K562 (cell line): ENCODE results near the gene PAX5. TPM values are rescaled to one million over a fixed set of nuclear protein-coding genes. Genes with fewer than 3 reads are reported as not detected.

Experiments
- ATAC-seq: fragments of 200-7000 bp; cut with Tn5 transposase; 3 replicates; pipeline ENCODE4 v1.9.1; 2020; ENCODE audit warnings: moderate library complexity
- BruUV-seq: library from RNA; stranded (reverse); fragments of 400-500 nt; replicated peaks from 2 replicates; lab custom pipeline; 2021; lab: Mats Ljungman, UMichigan
- CTCF ChIA-PET: fragments of 300-600 bp; formaldehyde crosslinking; extraction: SDS; loops from one replicate; lab custom pipeline; 2021; ENCODE audit warnings: low intra/inter-chr PET ratio; lab: Yijun Ruan, JAX
- POLR2A ChIA-PET: fragments of 300-600, 350-650 bp; sonication (Branson Sonifier 250); formaldehyde crosslinking; extraction: SDS; loops from one replicate; lab custom pipeline; 2021; ENCODE audit warnings: antibody characterized with exemption, inconsistent platforms; lab: Yijun Ruan, JAX
- DNase-seq, 4 experiments: peaks; one replicate each; pipeline versions ENCODE4 v3.0.0 to v3.0.0-alpha.2; 2011 to 2018; ENCODE audit warnings: low spot score in 3 of 4, mixed read lengths in 3 of 4; ENCODE audit errors: extremely low read depth in 1 of 4
- FAIRE-seq: peaks from 2 replicates; lab custom pipeline; 2011; peaks lifted over from hg19 to GRCh38; lab: Jason Lieb, UNC
- H2AFZ ChIP-seq: 2 replicates; pipeline ENCODE4 v1.6.0; 2011; ENCODE audit warnings: low read depth, low read length, control low read depth, inconsistent platforms
- H3K27ac ChIP-seq: fragments of 200-600 bp; 3 replicates; pipeline ENCODE4 v1.8.0; 2011; ENCODE audit warnings: low read depth, mild to moderate bottlenecking, control low read depth, inconsistent platforms, low read length, moderate library complexity, mixed read lengths; ENCODE audit errors: extremely low read depth
- H3K27me3 ChIP-seq, 2 experiments: fragments of 300-600 bp in 1 of 2; 2 replicates in 1 of 2; 3 replicates in 1 of 2; pipeline versions ENCODE4 v1.6.0 to v1.8.0; 2011; ENCODE audit warnings: inconsistent platforms in 2 of 2, low read length in 2 of 2, mild to moderate bottlenecking in 1 of 2, mixed read lengths in 1 of 2, moderate library complexity in 1 of 2; ENCODE audit not compliant: control insufficient read depth in 2 of 2, insufficient read depth in 2 of 2
- H3K36me3 ChIP-seq: fragments of 300-600 bp; 3 replicates; pipeline ENCODE4 v1.8.0; 2011; ENCODE audit warnings: mild to moderate bottlenecking, low read length, inconsistent platforms; ENCODE audit not compliant: control insufficient read depth, insufficient read depth
- H3K4me1 ChIP-seq, 2 experiments: fragments of 200-600 bp in 1 of 2; replicated peaks in 1 of 2; 2 replicates in 1 of 2; 3 replicates in 1 of 2; pipeline versions ENCODE4 v1.5.1 to v1.8.0; 2011; ENCODE audit warnings: inconsistent platforms in 2 of 2, low read length in 2 of 2, mild to moderate bottlenecking in 1 of 2, mixed read lengths in 1 of 2, moderate library complexity in 1 of 2; ENCODE audit not compliant: control insufficient read depth in 2 of 2, insufficient read depth in 2 of 2
- H3K4me2 ChIP-seq: 2 replicates; pipeline ENCODE4 v1.6.1; 2011; ENCODE audit warnings: low read length, control low read depth, inconsistent platforms, mixed read lengths; ENCODE audit not compliant: insufficient read depth
- H3K4me3 ChIP-seq: fragments of 200-600 bp; sonication (generic), shearing (Covaris generic); 2 replicates; pipeline ENCODE4 v1.5.1; 2016; ENCODE audit warnings: control low read depth, inconsistent platforms
- H3K79me2 ChIP-seq: fragments of 200-600 bp; 3 replicates; pipeline ENCODE4 v1.8.0; 2011; ENCODE audit warnings: low read length, inconsistent platforms; ENCODE audit not compliant: control insufficient read depth, insufficient read depth
- H3K9ac ChIP-seq, 2 experiments: 2 replicates each; pipeline versions ENCODE4 v1.6.0 to v1.6.1; 2011; ENCODE audit warnings: low read depth in 2 of 2, low read length in 2 of 2, control low read depth in 1 of 2, inconsistent platforms in 1 of 2, mild to moderate bottlenecking in 1 of 2, mixed read lengths in 1 of 2; ENCODE audit not compliant: insufficient read depth in 1 of 2
- H3K9me1 ChIP-seq: one replicate; pipeline ENCODE4 v1.6.0; 2011; ENCODE audit warnings: inconsistent platforms, mild to moderate bottlenecking, low read length, moderate library complexity; ENCODE audit not compliant: control insufficient read depth, insufficient read depth
- H3K9me3 ChIP-seq: replicated peaks from 2 replicates; pipeline ENCODE4 v1.5.1; 2011; ENCODE audit warnings: low read depth, low read length, inconsistent platforms; ENCODE audit not compliant: control insufficient read depth, insufficient read depth
- H4K20me1 ChIP-seq: replicated peaks from 2 replicates; pipeline ENCODE4 v1.6.1; 2011; ENCODE audit warnings: low read length, inconsistent platforms, mixed read lengths; ENCODE audit not compliant: control insufficient read depth, insufficient read depth
- C11orf30 ChIP-seq: fragments of 450-650 bp; IDR thresholded peaks from 2 replicates; pipeline ENCODE4 v1.6.1; 2016; ENCODE audit warnings: low read depth, mild to moderate bottlenecking
- DACH1 ChIP-seq: fragments of 450-650 bp; IDR thresholded peaks from 2 replicates; pipeline ENCODE4 v1.6.1; 2018; ENCODE audit not compliant: partially characterized antibody
- JUND ChIP-seq, 2 experiments: IDR thresholded peaks; 2 replicates in 1 of 2; 3 replicates in 1 of 2; pipeline ENCODE4 v1.6.1; 2011; ENCODE audit warnings: borderline replicate concordance in 2 of 2, low read depth in 2 of 2, low read length in 2 of 2, improper control_type of control experiment in 1 of 2, missing biosample characterization in 1 of 2, missing genetic modification characterization in 1 of 2, missing genetic modification reagents in 1 of 2
- KLF1 ChIP-seq: fragments of 450-650 bp; IDR thresholded peaks from 2 replicates; pipeline ENCODE4 v1.6.1; 2016; ENCODE audit warnings: missing genetic modification characterization, missing compliant biosample characterization
- NR2C2 ChIP-seq, 2 experiments: fragments of 200-800 bp in 1 of 2; sonication (Bioruptor generic) in 1 of 2; sonication (generic) in 1 of 2; formaldehyde crosslinking in 1 of 2; IDR thresholded peaks; 2 replicates each; pipeline versions ENCODE4 v1.6.1 to v1.8.0; 2016 to 2022; ENCODE audit warnings: mild to moderate bottlenecking in 1 of 2, missing compliant biosample characterization in 1 of 2, missing genetic modification characterization in 1 of 2, missing genetic modification reagents in 1 of 2
- POLR2G ChIP-seq: fragments of 200-400 bp; formaldehyde crosslinking; IDR thresholded peaks from 2 replicates; pipeline ENCODE4 v1.6.1; 2017; ENCODE audit warnings: low read depth, mild to moderate bottlenecking, antibody characterized with exemption, low read length, moderate library complexity
- RCOR1 ChIP-seq, 2 experiments: IDR thresholded peaks; 2 replicates each; pipeline ENCODE4 v1.6.1; 2012; ENCODE audit warnings: low read depth in 2 of 2, low read length in 2 of 2, borderline replicate concordance in 1 of 2, improper control_type of control experiment in 1 of 2
- XRCC3 ChIP-seq: fragments of 450-650 bp; IDR thresholded peaks from 2 replicates; pipeline ENCODE4 v1.6.1; 2017; ENCODE audit warnings: mild to moderate bottlenecking, moderate library complexity
- WGBS: fragments of 100-300 bp; shearing (Covaris generic); methylation state at CpG from one replicate; pipeline ENCODE4 v1.1.6; 2016; ENCODE audit warnings: low coverage, mixed read lengths; ENCODE audit not compliant: insufficient coverage; ENCODE audit errors: missing lambda C conversion rate; 5-methylcytosine and 5-hydroxymethylcytosine counted together
- in situ Hi-C: fragments of 300-500 bp; cut with MboI; formaldehyde crosslinking; loops from 4 replicates; pipeline ENCODE4 v1.15.0; 2018; ENCODE audit warnings: inconsistent platforms, mixed read lengths
- intact Hi-C: fragments of 100-400 bp; cut with micrococcal nuclease; formaldehyde crosslinking; loops from 2 replicates; pipeline ENCODE4 v1.14.2; 2022
- polyA plus RNA-seq, 8 experiments: library from polyadenylated mRNA; depleted of rRNA in 4 of 8; stranded (reverse) in 5 of 8; unstranded in 3 of 8; fragments of >200 nt; fragmentation: Nextera tagmentation in 2 of 8; fragmentation: Illumina TruSeq in 1 of 8; extraction: Ambion mirVana in 2 of 8; extraction: Trizol in 1 of 8; gene quantifications; 2 replicates each; pipeline versions ENCODE4 v1.2.1 to v1.2.3, GENCODE V29; 2011 to 2014; ENCODE audit warnings: inconsistent platforms in 1 of 8, missing spikeins in 1 of 8
- total RNA-seq, 7 experiments: library from RNA; depleted of rRNA in 6 of 7; stranded (reverse); fragments of >200 nt in 6 of 7; fragmentation: Illumina TruSeq in 2 of 7; extraction: Trizol in 2 of 7; gene quantifications; 2 replicates each; pipeline versions ENCODE4 v1.2.1 to v1.2.3, GENCODE V29; 2011 to 2021; ENCODE audit warnings: low replicate concordance in 1 of 7
- TF ChIP-seq, protein P1 (sequence below): fragments of 250-450 bp; sonication (Bioruptor Pico); IDR thresholded peaks from 2 replicates; pipeline ENCODE4 v1.5.0; 2020; ENCODE audit warnings: mild to moderate bottlenecking
- TF ChIP-seq, protein P2 (sequence below): fragments of 250-450 bp; sonication (Bioruptor Pico); IDR thresholded peaks from 2 replicates; pipeline ENCODE4 v1.4.0; 2020
- TF ChIP-seq, protein P3 (sequence below), 2 experiments: fragments of 200-800 bp in 1 of 2; sonication (Bioruptor generic) in 1 of 2; sonication (generic) in 1 of 2; formaldehyde crosslinking in 1 of 2; IDR thresholded peaks in 1 of 2; conservative IDR thresholded peaks in 1 of 2; 2 replicates each; pipeline versions ENCODE4 v1.5.0 to v1.6.1; 2016 to 2020; ENCODE audit warnings: missing compliant biosample characterization in 1 of 2, missing genetic modification characterization in 1 of 2, missing genetic modification reagents in 1 of 2

Gene PAX5
- total and polyA plus RNA-seq, 9 of the 15 experiments (the other 6 are each of a cell fraction or from before 2014, with no cell fraction given) = 0.03 to 0.09 TPM; not detected in 7

DNA sequence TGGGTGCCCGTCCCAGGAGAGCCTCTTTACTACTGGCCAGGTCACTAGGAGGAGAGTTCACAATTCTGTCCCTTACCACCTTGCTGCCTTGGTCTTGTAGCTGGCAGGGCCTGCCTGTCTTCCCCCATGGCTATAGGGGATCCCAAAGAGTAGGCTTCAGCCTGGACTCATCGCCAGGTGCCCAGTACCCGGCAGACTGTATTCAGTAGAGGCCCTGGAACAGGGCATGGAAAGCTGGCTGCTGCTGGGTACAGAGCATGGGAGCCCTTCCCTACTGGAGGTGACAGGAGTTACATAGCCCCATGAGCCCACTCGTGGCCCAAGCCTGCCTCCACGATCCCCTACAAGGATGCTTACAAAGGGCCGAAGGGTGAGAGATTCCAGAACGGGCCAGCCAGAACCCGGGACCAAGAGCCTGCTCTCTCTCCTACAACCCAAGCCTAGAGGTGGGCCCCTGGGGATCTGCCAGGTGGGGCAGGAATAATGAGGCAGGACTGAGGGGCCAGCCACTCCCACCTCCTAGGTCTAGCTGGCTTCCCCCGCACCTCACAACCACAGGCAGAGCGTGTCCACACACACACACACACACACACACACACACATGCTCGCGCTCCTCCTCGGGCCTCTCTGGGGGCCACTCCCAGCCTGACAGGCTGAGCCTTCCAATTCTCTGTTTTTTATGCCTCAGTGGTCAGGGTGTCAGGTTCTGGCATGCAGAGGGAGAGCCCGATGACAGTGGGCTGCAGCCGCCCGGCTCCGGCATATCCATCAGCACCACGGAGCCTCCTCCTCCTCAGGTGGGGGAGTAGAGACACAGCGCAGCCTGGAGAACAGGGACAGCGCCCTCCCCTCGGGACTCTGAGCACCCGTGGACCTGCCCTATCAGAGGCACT, 186.0 kb downstream of the PAX5 start:
- FAIRE-seq (no peak), ATAC-seq (no peak), DNase-seq (no peak)
- no TSS peak for BruUV-seq
- no peaks in the 10 kb centered on the region for H3K79me2 ChIP-seq
- H3K4me1 ChIP-seq = no peaks in the 10 kb centered on the region
- CTCF ChIA-PET = no interaction called here
- 2% methylated on average over 17 of the region's 22 CpGs for WGBS
- no peak overlapping the region for H3K4me2 ChIP-seq
- no peaks in the 10 kb centered on the region for H3K9me1 ChIP-seq
- POLR2A ChIA-PET = no interaction called here
- H4K20me1 ChIP-seq = no peaks in the 10 kb centered on the region
- in situ Hi-C loops = no loop called here
- H3K27ac ChIP-seq = no peak overlapping the region
- H2AFZ ChIP-seq = no peak overlapping the region
- H3K36me3 ChIP-seq = no peaks in the 10 kb centered on the region
- no peak overlapping the region for H3K9ac ChIP-seq
- H3K27me3 ChIP-seq = peaks cover 2 to 43% of the 10 kb centered on the region in 2 experiments; a peak in 3 of 5 replicates
- no peak overlapping the region for H3K4me3 ChIP-seq
- no peaks in the 10 kb centered on the region for H3K9me3 ChIP-seq
- intact Hi-C loops = no loop called here
- TF ChIP-seq, protein P1, sequence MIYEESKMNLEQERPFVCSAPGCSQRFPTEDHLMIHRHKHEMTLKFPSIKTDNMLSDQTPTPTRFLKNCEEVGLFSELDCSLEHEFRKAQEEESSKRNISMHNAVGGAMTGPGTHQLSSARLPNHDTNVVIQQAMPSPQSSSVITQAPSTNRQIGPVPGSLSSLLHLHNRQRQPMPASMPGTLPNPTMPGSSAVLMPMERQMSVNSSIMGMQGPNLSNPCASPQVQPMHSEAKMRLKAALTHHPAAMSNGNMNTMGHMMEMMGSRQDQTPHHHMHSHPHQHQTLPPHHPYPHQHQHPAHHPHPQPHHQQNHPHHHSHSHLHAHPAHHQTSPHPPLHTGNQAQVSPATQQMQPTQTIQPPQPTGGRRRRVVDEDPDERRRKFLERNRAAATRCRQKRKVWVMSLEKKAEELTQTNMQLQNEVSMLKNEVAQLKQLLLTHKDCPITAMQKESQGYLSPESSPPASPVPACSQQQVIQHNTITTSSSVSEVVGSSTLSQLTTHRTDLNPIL (CRISPR knock-in tag) = no peak
- TF ChIP-seq, protein P2, sequence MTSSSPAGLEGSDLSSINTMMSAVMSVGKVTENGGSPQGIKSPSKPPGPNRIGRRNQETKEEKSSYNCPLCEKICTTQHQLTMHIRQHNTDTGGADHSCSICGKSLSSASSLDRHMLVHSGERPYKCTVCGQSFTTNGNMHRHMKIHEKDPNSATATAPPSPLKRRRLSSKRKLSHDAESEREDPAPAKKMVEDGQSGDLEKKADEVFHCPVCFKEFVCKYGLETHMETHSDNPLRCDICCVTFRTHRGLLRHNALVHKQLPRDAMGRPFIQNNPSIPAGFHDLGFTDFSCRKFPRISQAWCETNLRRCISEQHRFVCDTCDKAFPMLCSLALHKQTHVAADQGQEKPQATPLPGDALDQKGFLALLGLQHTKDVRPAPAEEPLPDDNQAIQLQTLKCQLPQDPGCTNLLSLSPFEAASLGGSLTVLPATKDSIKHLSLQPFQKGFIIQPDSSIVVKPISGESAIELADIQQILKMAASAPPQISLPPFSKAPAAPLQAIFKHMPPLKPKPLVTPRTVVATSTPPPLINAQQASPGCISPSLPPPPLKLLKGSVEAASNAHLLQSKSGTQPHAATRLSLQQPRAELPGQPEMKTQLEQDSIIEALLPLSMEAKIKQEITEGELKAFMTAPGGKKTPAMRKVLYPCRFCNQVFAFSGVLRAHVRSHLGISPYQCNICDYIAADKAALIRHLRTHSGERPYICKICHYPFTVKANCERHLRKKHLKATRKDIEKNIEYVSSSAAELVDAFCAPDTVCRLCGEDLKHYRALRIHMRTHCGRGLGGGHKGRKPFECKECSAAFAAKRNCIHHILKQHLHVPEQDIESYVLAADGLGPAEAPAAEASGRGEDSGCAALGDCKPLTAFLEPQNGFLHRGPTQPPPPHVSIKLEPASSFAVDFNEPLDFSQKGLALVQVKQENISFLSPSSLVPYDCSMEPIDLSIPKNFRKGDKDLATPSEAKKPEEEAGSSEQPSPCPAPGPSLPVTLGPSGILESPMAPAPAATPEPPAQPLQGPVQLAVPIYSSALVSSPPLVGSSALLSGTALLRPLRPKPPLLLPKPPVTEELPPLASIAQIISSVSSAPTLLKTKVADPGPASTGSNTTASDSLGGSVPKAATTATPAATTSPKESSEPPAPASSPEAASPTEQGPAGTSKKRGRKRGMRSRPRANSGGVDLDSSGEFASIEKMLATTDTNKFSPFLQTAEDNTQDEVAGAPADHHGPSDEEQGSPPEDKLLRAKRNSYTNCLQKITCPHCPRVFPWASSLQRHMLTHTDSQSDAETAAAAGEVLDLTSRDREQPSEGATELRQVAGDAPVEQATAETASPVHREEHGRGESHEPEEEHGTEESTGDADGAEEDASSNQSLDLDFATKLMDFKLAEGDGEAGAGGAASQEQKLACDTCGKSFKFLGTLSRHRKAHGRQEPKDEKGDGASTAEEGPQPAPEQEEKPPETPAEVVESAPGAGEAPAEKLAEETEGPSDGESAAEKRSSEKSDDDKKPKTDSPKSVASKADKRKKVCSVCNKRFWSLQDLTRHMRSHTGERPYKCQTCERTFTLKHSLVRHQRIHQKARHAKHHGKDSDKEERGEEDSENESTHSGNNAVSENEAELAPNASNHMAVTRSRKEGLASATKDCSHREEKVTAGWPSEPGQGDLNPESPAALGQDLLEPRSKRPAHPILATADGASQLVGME (CRISPR knock-in tag) = no peak
- no peak for TF ChIP-seq DACH1
- TF ChIP-seq, protein P3, sequence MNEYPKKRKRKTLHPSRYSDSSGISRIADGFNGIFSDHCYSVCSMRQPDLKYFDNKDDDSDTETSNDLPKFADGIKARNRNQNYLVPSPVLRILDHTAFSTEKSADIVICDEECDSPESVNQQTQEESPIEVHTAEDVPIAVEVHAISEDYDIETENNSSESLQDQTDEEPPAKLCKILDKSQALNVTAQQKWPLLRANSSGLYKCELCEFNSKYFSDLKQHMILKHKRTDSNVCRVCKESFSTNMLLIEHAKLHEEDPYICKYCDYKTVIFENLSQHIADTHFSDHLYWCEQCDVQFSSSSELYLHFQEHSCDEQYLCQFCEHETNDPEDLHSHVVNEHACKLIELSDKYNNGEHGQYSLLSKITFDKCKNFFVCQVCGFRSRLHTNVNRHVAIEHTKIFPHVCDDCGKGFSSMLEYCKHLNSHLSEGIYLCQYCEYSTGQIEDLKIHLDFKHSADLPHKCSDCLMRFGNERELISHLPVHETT (CRISPR knock-in tag; conservative IDR thresholded peaks at IDR 0.05 in 1 of 2, IDR thresholded peaks at IDR 0.05 in 1 of 2) = no peak
- TF ChIP-seq XRCC3 = no peak
- TF ChIP-seq POLR2G = no peak
- no peak for TF ChIP-seq RCOR1 (IDR thresholded peaks at IDR 0.05; ENCODE audit: borderline replicate concordance in 1 of 2, low read depth in 2 of 2, low read length in 2 of 2)
- no peak for TF ChIP-seq C11orf30
- TF ChIP-seq KLF1 (tag) = no peak
- TF ChIP-seq NR2C2 (CRISPR knock-in tag; IDR thresholded peaks at IDR 0.05) = no peak
- TF ChIP-seq NR2C2 (tag; IDR thresholded peaks at IDR 0.05) = no peak
- TF ChIP-seq JUND (IDR thresholded peaks at IDR 0.05; ENCODE audit: borderline replicate concordance, low read depth, low read length) = no peak
- no peak for TF ChIP-seq JUND (tag; IDR thresholded peaks at IDR 0.05; ENCODE audit: borderline replicate concordance, low read depth, low read length)
